ENCODE data around the gene C5. TPM values are rescaled to one million over a fixed set of nuclear protein-coding genes. Genes with fewer than 3 reads are reported as not detected.

C5 gene
- total and polyA plus RNA-seq, 2 experiments from 2014 or later, result 0.31 TPM; not detected in 1

GRCh38 chr9:121059513-121059912 lies 9.4 kb upstream of the C5 start:
- Mint-ChIP-seq H3K27ac (no peak overlapping the region), H3K4me1 (no peaks in the 10 kb centered on the region), H3K9me3 (no peaks in the 10 kb centered on the region), H3K27me3 (ENCODE audit: insufficient read depth, low read depth, poor library complexity) (peaks cover 4% of the 10 kb centered on the region), H3K4me3 (no peak overlapping the region), H3K36me3 (ENCODE audit: low read depth) (no peaks in the 10 kb centered on the region)
- no peaks in the 10 kb centered on the region for H4K20me1 ChIP-seq (replicated peaks; ENCODE audit: insufficient read depth)
- DNase-seq (ENCODE audit: low spot score), result no peak
- H3K4me2 ChIP-seq, result no peak overlapping the region
- no peak for ATAC-seq
- no peaks in the 10 kb centered on the region for H3K9me2 ChIP-seq (ENCODE audit: insufficient read depth)
- no peak for TF ChIP-seq CTCF (conservative IDR thresholded peaks at IDR 0.05; ENCODE audit: low read depth in 2 of 2)
- TF ChIP-seq ETS1 (IDR thresholded peaks at IDR 0.05), result no peak
- no peak for TF ChIP-seq ZNF114 (CRISPR knock-in tag; IDR thresholded peaks at IDR 0.05)
- no peak for TF ChIP-seq ZNF462 (CRISPR knock-in tag; IDR thresholded peaks at IDR 0.05)
- TF ChIP-seq JUNB (IDR thresholded peaks at IDR 0.05; ENCODE audit: unreplicated experiment), result no peak
- TF ChIP-seq REST (IDR thresholded peaks at IDR 0.05; ENCODE audit: unreplicated experiment), result no peak
- TF ChIP-seq NANOG (IDR thresholded peaks at IDR 0.05; ENCODE audit: borderline replicate concordance), result no peak
- TF ChIP-seq STAT1 (IDR thresholded peaks at IDR 0.05; ENCODE audit: unreplicated experiment), result no peak
- TF ChIP-seq ZNF331 (CRISPR knock-in tag; IDR thresholded peaks at IDR 0.05; ENCODE audit: low read depth), result no peak
- no peak for TF ChIP-seq POLR2AphosphoS5 (IDR thresholded peaks at IDR 0.05; ENCODE audit: low read depth)
- no peak for TF ChIP-seq EZH2 (IDR thresholded peaks at IDR 0.05; ENCODE audit: low read depth, unreplicated experiment)
- no peak for TF ChIP-seq EZH2phosphoT487 (IDR thresholded peaks at IDR 0.05; ENCODE audit: unreplicated experiment)
- TF ChIP-seq CREB1 (CRISPR knock-in tag; IDR thresholded peaks at IDR 0.05; ENCODE audit: low read depth), result no peak
- no peaks in the 10 kb centered on the region for H3F3A ChIP-seq (replicated peaks; ENCODE audit: low read depth)
- no peaks in the 10 kb centered on the region for H3K4me1 ChIP-seq (ENCODE audit: insufficient read depth)
- no peaks in the 10 kb centered on the region for H3K36me3 ChIP-seq (ENCODE audit: insufficient read depth)
- H2AFZ ChIP-seq, result no peak overlapping the region
- H3K4me3 ChIP-seq, result no peak overlapping the region
- no peaks in the 10 kb centered on the region for H3K79me2 ChIP-seq (replicated peaks; ENCODE audit: insufficient read depth)
- H3K27me3 ChIP-seq (ENCODE audit: insufficient read depth), result no peaks in the 10 kb centered on the region
- no peak overlapping the region for H3K27ac ChIP-seq (ENCODE audit: low read depth)

Data from GM23338 (cell line).